H1 (cell line): ENCODE results near the gene LRTM2.

Experiments
- ASH2L ChIP-seq: fragments of 200-600, 300-600 bp; sonication (generic); IDR thresholded peaks from one replicate; pipeline ENCODE4 v1.7.1; 2017; ENCODE audit warnings: low read length
- CTCF ChIP-seq, 3 experiments: IDR thresholded peaks; 1 replicate in 2 of 3; 2 replicates in 1 of 3; pipeline versions ENCODE4 v1.5.1 to v1.6.1; 2011; ENCODE audit warnings: low read length in 3 of 3, mild to moderate bottlenecking in 3 of 3, inconsistent platforms in 2 of 3, low read depth in 1 of 3, moderate library complexity in 1 of 3; ENCODE audit not compliant: insufficient read depth in 1 of 3; ENCODE audit errors: control extremely low read depth in 1 of 3
- EZH2 ChIP-seq: fragments of 200-600 bp; sonication (generic); IDR thresholded peaks from 2 replicates; pipeline ENCODE4 v1.7.1; 2012; ENCODE audit warnings: low read depth, mild to moderate bottlenecking, moderate library complexity, low read length, inconsistent platforms; ENCODE audit not compliant: severe bottlenecking
- GTF2F1 ChIP-seq: IDR thresholded peaks from 2 replicates; pipeline ENCODE4 v1.6.1; 2012; ENCODE audit warnings: low read depth, low read length, improper control_type of control experiment, borderline replicate concordance
- KDM1A ChIP-seq: fragments of 200-600, 300-600 bp; sonication (generic); IDR thresholded peaks from 2 replicates; pipeline ENCODE4 v1.7.1; 2016; ENCODE audit warnings: mild to moderate bottlenecking, low read length, borderline replicate concordance
- RAD21 ChIP-seq, 2 experiments: IDR thresholded peaks in 1 of 2; conservative IDR thresholded peaks in 1 of 2; 2 replicates each; pipeline ENCODE4 v1.6.1; 2011; ENCODE audit warnings: low read depth in 2 of 2, low read length in 2 of 2, improper control_type of control experiment in 1 of 2, inconsistent platforms in 1 of 2, mild to moderate bottlenecking in 1 of 2, moderate library complexity in 1 of 2
- RBBP5 ChIP-seq: IDR thresholded peaks from 2 replicates; pipeline ENCODE4 v1.7.1; 2012; ENCODE audit warnings: low read depth, mild to moderate bottlenecking, inconsistent platforms, low read length, moderate library complexity, borderline replicate concordance
- RFX5 ChIP-seq: IDR thresholded peaks from 2 replicates; pipeline ENCODE4 v1.6.1; 2011; ENCODE audit warnings: low read depth, low read length, improper control_type of control experiment, borderline replicate concordance
- SP4 ChIP-seq: IDR thresholded peaks from 2 replicates; pipeline ENCODE4 v1.6.1; 2012; ENCODE audit warnings: low read length, inconsistent platforms
- TF ChIP-seq, protein P1 (sequence below): IDR thresholded peaks from 2 replicates; pipeline ENCODE4 v1.6.1; 2011; ENCODE audit warnings: low read length, improper control_type of control experiment
- TF ChIP-seq, protein P2 (sequence below): IDR thresholded peaks from 2 replicates; pipeline ENCODE4 v1.6.1; 2012; ENCODE audit warnings: low read length, inconsistent platforms

- no peak for TF ChIP-seq CTCF (IDR thresholded peaks at IDR 0.05; ENCODE audit: control extremely low read depth in 1 of 3, insufficient read depth in 1 of 3, low read depth in 1 of 3, low read length in 3 of 3)
- TF ChIP-seq EZH2: no peak
- TF ChIP-seq, protein P1, sequence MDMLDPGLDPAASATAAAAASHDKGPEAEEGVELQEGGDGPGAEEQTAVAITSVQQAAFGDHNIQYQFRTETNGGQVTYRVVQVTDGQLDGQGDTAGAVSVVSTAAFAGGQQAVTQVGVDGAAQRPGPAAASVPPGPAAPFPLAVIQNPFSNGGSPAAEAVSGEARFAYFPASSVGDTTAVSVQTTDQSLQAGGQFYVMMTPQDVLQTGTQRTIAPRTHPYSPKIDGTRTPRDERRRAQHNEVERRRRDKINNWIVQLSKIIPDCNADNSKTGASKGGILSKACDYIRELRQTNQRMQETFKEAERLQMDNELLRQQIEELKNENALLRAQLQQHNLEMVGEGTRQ: no peak
- TF ChIP-seq RBBP5: no peak
- TF ChIP-seq, protein P2, sequence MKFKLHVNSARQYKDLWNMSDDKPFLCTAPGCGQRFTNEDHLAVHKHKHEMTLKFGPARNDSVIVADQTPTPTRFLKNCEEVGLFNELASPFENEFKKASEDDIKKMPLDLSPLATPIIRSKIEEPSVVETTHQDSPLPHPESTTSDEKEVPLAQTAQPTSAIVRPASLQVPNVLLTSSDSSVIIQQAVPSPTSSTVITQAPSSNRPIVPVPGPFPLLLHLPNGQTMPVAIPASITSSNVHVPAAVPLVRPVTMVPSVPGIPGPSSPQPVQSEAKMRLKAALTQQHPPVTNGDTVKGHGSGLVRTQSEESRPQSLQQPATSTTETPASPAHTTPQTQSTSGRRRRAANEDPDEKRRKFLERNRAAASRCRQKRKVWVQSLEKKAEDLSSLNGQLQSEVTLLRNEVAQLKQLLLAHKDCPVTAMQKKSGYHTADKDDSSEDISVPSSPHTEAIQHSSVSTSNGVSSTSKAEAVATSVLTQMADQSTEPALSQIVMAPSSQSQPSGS: no peak
- no peak for TF ChIP-seq RFX5
- no peak for TF ChIP-seq RAD21 (IDR thresholded peaks at IDR 0.05 in 1 of 2, conservative IDR thresholded peaks at IDR 0.05 in 1 of 2; ENCODE audit: low read depth in 2 of 2, low read length in 2 of 2)
- no peak for TF ChIP-seq KDM1A
- TF ChIP-seq ASH2L: no peak
- TF ChIP-seq GTF2F1: no peak
- no peak for TF ChIP-seq SP4
Measured at GRCh38 chr12:1830401-1830845, 10.1 kb downstream of the LRTM2 start.
